ENCODE data around the gene FRY. TPM values are rescaled to one million over a fixed set of nuclear protein-coding genes. Genes with fewer than 3 reads are reported as not detected.

Gene FRY
- total and polyA plus RNA-seq, 11 donors, result 21.6 to 237 (median 165) TPM

- 86 to 93% (median 88%) methylated on average over 1 of the region's 1 CpG for WGBS, 4 donors
- H3K4me1 ChIP-seq, result peaks cover 6 to 43% (median 20%) of the 10 kb centered on the region in 12 donors
- ATAC-seq, result no peak
These were observed 249.5 kb downstream of the FRY start for GRCh38 chr13:32281096-32281495.

DNA sequence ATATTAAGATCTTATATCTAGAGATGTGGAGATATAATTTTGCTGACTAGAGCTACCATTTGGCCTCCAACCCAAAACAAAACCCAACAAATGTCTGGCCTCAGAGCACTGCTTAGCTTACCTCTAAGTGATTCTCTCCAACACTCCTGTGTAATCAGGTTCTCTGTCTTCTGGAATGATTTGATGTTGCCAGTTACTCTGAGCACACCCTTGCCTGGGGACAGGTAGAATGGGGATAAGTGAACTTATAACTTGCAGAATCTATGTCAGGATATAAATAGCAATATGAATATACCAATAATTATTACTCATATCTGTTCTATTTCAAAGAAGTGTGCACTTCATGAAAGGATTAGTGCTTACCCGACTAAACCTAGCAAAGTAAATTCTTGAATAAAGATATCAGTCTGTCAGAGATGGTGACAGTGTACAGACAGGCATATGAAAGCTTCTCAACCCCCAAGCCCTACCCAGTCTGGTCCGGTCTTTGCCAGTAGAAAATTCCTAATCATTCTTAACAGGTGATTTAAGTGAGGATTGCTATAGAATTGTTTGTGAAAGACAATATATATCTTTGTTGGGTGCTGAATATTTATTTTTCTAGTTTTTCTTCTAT, 250.6 kb downstream of the FRY start:
- Histone ChIP-seq H3K4me1 (peaks cover 6 to 43% (median 20%) of the 10 kb centered on the region in 12 donors), H3K27me3 (no peaks in the 10 kb centered on the region), H3K9me3 (no peaks in the 10 kb centered on the region), H3K36me3 (peaks cover 0 to 68% (median 49%) of the 10 kb centered on the region in 9 donors), H3K27ac (peak overlapping the region in 8 of 12 donors; percentile 5 to 33 (median 20)), H3K4me3 (no peak overlapping the region)
- DNase-seq, result no peak
- 42 to 59% (median 47%) methylated on average over 2 of the region's 2 CpGs for WGBS, 4 donors
- intact Hi-C loops (cut with DNase I), result no loop called here
- ATAC-seq, result peak; percentile 55 to 73 (median 65)
- TF ChIP-seq CTCF (IDR thresholded peaks at IDR 0.05) (no peak), POLR2A (IDR thresholded peaks at IDR 0.05) (no peak)

More at GRCh38 chr13:32281096-32281495, 249.5 kb downstream of the FRY start:
- H3K9me3 ChIP-seq, result no peaks in the 10 kb centered on the region
- no peak overlapping the region for H3K4me3 ChIP-seq
- TF ChIP-seq CTCF (IDR thresholded peaks at IDR 0.05) (no peak), POLR2A (IDR thresholded peaks at IDR 0.05) (no peak)
- no peaks in the 10 kb centered on the region for H3K27me3 ChIP-seq
- H3K27ac ChIP-seq, result no peak overlapping the region
- no peak for DNase-seq
- intact Hi-C loops (cut with DNase I), result no loop called here
- H3K36me3 ChIP-seq, result peaks cover 0 to 79% (median 60%) of the 10 kb centered on the region in 9 donors

DNA sequence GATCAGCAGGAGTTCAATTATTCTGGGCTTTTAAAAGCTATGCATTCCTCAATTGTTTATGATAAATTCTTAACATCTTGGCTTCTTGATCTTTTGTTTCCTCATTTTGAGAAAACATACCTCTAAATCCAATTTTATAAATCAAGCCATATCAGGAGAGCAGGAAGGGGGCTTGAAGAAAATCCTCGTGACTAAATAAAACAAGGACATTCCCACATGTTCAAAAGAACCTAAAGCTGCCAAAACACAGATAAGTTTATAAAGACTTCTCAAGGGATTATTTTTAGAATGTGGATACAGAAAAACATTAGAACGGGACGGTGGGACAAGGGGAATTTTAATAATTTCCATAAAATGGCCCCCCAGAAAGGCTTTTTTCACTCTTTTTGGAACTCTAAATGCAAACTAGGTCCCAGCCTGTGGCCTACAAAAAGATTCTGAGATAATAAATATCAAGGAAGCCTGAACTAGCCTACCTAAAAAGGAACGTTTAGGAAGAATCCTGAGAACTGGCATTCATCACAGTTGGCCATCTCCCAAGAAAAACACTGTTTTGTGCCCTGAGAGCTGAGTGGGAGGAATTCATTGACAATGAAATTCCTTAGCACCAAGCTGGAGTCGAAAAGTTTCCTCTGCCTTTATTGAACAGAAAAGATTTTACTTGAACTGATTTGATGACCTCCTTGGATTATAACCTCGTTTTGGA, 253.5 kb downstream of the FRY start:
- intact Hi-C loops (cut with DNase I), result loop anchor here in 3 of 10 donors (2.0 to 5.0 kb wide), 2 partner anchors 30 to 33 kb away; no protein-coding TSS in a partner anchor
- H3K4me1 ChIP-seq, result peaks cover 6 to 43% (median 20%) of the 10 kb centered on the region in 12 donors
- H3K27ac ChIP-seq, result peak overlapping the region; percentile 39 to 84 (median 74)
- TF ChIP-seq POLR2A (IDR thresholded peaks at IDR 0.05) (no peak), CTCF (IDR thresholded peaks at IDR 0.05) (no peak)
- ATAC-seq, result peak; percentile 33 to 68 (median 57)
- peaks cover 0 to 66% (median 35%) of the 10 kb centered on the region in 9 donors for H3K36me3 ChIP-seq
- peak in 3 of 5 donors; percentile 39 to 70 (median 61) for DNase-seq
- H3K27me3 ChIP-seq, result no peaks in the 10 kb centered on the region
- peak overlapping the region in 1 of 12 donors; percentile 17 for H3K4me3 ChIP-seq
- H3K9me3 ChIP-seq, result no peaks in the 10 kb centered on the region
- 8 to 18% (median 13%) methylated on average over 6 of the region's 6 CpGs for WGBS, 4 donors

GRCh38 chr13:32285633-32285965, 254.0 kb downstream of the FRY start:
- no peak for ATAC-seq
- peak overlapping the region; percentile 5 to 84 (median 74) for H3K27ac ChIP-seq
- peak overlapping the region in 1 of 12 donors; percentile 17 for H3K4me3 ChIP-seq
- peaks cover 6 to 43% (median 20%) of the 10 kb centered on the region in 12 donors for H3K4me1 ChIP-seq
- no peaks in the 10 kb centered on the region for H3K9me3 ChIP-seq
- TF ChIP-seq CTCF (IDR thresholded peaks at IDR 0.05), result no peak
- no peak for TF ChIP-seq POLR2A (IDR thresholded peaks at IDR 0.05)
- H3K27me3 ChIP-seq, result no peaks in the 10 kb centered on the region
- DNase-seq, result no peak
- intact Hi-C loops (cut with DNase I), result loop anchor here in 3 of 10 donors (2.0 to 5.0 kb wide), 2 partner anchors 31 to 33 kb away; no protein-coding TSS in a partner anchor
- WGBS, 4 donors, result 40 to 60% (median 47%) methylated on average over 4 of the region's 4 CpGs
- H3K36me3 ChIP-seq, result peaks cover 0 to 66% (median 31%) of the 10 kb centered on the region in 9 donors

All from heart left ventricle (tissue), 16 donors.